ENCODE results near the gene MBP.
"Not testable (repeated sequence)": the region's sequence is repeated elsewhere in the genome, so short reads cannot be mapped to it uniquely, and the experiment has no call there.

MBP gene

GRCh38 chr18:76967721-76968472, 164.7 kb downstream of the MBP start:
- peak; percentile 28 to 32 for DNase-seq

- not testable (repeated sequence) for DNase-seq
Observed at GRCh38 chr18:76967299-76967698, 165.3 kb downstream of the MBP start.

GRCh38 chr18:76965555-76966151, 166.9 kb downstream of the MBP start:
- not testable (repeated sequence) for DNase-seq

- DNase-seq = no peak
Observed at GRCh38 chr18:76963936-76964335, 168.6 kb downstream of the MBP start.

GRCh38 chr18:76962851-76963250, 169.7 kb downstream of the MBP start:
- no peak for DNase-seq

GRCh38 chr18:76960528-76961035, 172.0 kb downstream of the MBP start:
- DNase-seq = no peak

- DNase-seq = no peak
Observed at GRCh38 chr18:76959605-76960004, 173.0 kb downstream of the MBP start.

- DNase-seq = no peak
Observed at GRCh38 chr18:76958692-76959341, 173.8 kb downstream of the MBP start.

GRCh38 chr18:76957384-76958355, 174.9 kb downstream of the MBP start:
- no peak for DNase-seq

GRCh38 chr18:76956648-76957047, 175.9 kb downstream of the MBP start:
- DNase-seq = no peak

- DNase-seq = no peak
Observed at GRCh38 chr18:76955524-76956170, 176.9 kb downstream of the MBP start.

- DNase-seq = no peak
Observed at GRCh38 chr18:76953583-76954233, 178.9 kb downstream of the MBP start.

GRCh38 chr18:76953156-76953555, 179.4 kb downstream of the MBP start:
- DNase-seq = no peak

- DNase-seq = no peak
Observed at GRCh38 chr18:76952747-76953146, 179.8 kb downstream of the MBP start.

GRCh38 chr18:76951456-76952247, 180.9 kb downstream of the MBP start:
- DNase-seq = no peak

- no peak for DNase-seq
Observed at GRCh38 chr18:76948345-76948744, 184.2 kb downstream of the MBP start.

GRCh38 chr18:76944346-76944745, 188.2 kb downstream of the MBP start:
- not testable (repeated sequence) for DNase-seq

GRCh38 chr18:76943542-76944339, 188.8 kb downstream of the MBP start:
- DNase-seq = peak; percentile 64 to 78

- DNase-seq = no peak
Observed at GRCh38 chr18:76941284-76941683, 191.3 kb downstream of the MBP start.

GRCh38 chr18:76938619-76939018, 194.0 kb downstream of the MBP start:
- DNase-seq = no peak

All from inflammatory macrophage (primary cell).